H9 (cell line): Measurements from ENCODE around the gene SKIC2. TPM values are rescaled to one million over a fixed set of nuclear protein-coding genes. Genes with fewer than 3 reads are reported as not detected.
"Not testable (repeated sequence)": the region's sequence is repeated elsewhere in the genome, so short reads cannot be mapped to it uniquely, and the experiment has no call there.

Experiments
- DNase-seq: peaks from one replicate; pipeline ENCODE4 v3.0.0-alpha.2; 2017
- H2AFZ ChIP-seq: one replicate; pipeline ENCODE4 v1.6.1; 2013; ENCODE audit warnings: mild to moderate bottlenecking, low read length, control low read depth, moderate library complexity
- H2AK5ac ChIP-seq: 2 replicates; pipeline ENCODE4 v1.6.1; 2013; ENCODE audit warnings: low read length, control low read depth, mixed read lengths; ENCODE audit not compliant: insufficient read length
- H2BK120ac ChIP-seq: one replicate; pipeline ENCODE4 v1.6.1; 2013; ENCODE audit warnings: low read depth, mild to moderate bottlenecking, low read length, control low read depth, inconsistent platforms; ENCODE audit not compliant: poor library complexity, severe bottlenecking
- H2BK12ac ChIP-seq: 2 replicates; pipeline ENCODE4 v1.6.1; 2013; ENCODE audit warnings: low read length, control low read depth, mixed read lengths, low read depth; ENCODE audit not compliant: insufficient read length
- H2BK15ac ChIP-seq: 2 replicates; pipeline ENCODE4 v1.6.1; 2013; ENCODE audit warnings: low read depth, low read length, control low read depth
- H2BK20ac ChIP-seq: one replicate; pipeline ENCODE4 v1.6.1; 2013; ENCODE audit warnings: low read depth, mild to moderate bottlenecking, low read length, control low read depth, inconsistent platforms; ENCODE audit not compliant: poor library complexity, severe bottlenecking
- H2BK5ac ChIP-seq: 2 replicates; pipeline ENCODE4 v1.6.1; 2013; ENCODE audit warnings: low read length, control low read depth, mixed read lengths; ENCODE audit not compliant: insufficient read length
- H3K14ac ChIP-seq: 2 replicates; pipeline ENCODE4 v1.6.1; 2013; ENCODE audit warnings: low read length, control low read depth; ENCODE audit not compliant: insufficient read depth
- H3K18ac ChIP-seq: 2 replicates; pipeline ENCODE4 v1.6.1; 2013; ENCODE audit warnings: low read depth, mild to moderate bottlenecking, mixed read lengths, low read length, control low read depth; ENCODE audit not compliant: insufficient read length
- H3K23ac ChIP-seq: 2 replicates; pipeline ENCODE4 v1.6.1; 2013; ENCODE audit warnings: low read length, control low read depth, mixed read lengths, low read depth; ENCODE audit not compliant: insufficient read length
- H3K23me2 ChIP-seq: 2 replicates; pipeline ENCODE4 v1.6.1; 2013; ENCODE audit warnings: low read depth, mild to moderate bottlenecking, mixed read lengths, low read length, control low read depth; ENCODE audit not compliant: insufficient read length, poor library complexity, severe bottlenecking
- H3K27ac ChIP-seq: 2 replicates; pipeline ENCODE4 v1.5.1; 2013; ENCODE audit warnings: low read length, control low read depth, mixed read lengths, low read depth; ENCODE audit not compliant: insufficient read length
- H3K27me3 ChIP-seq: 2 replicates; pipeline ENCODE4 v1.6.1; 2013; ENCODE audit warnings: low read length, control low read depth, inconsistent platforms; ENCODE audit not compliant: insufficient read depth
- H3K4ac ChIP-seq: 2 replicates; pipeline ENCODE4 v1.6.1; 2013; ENCODE audit warnings: low read depth, mild to moderate bottlenecking, control low read depth, inconsistent platforms, low read length, moderate library complexity
- H3K4me1 ChIP-seq: 2 replicates; pipeline ENCODE4 v1.6.1; 2013; ENCODE audit warnings: low read length, control low read depth, inconsistent platforms; ENCODE audit not compliant: insufficient read depth
- H3K4me2 ChIP-seq: 2 replicates; pipeline ENCODE4 v1.6.1; 2013; ENCODE audit warnings: low read length, control low read depth, mixed read lengths; ENCODE audit not compliant: insufficient read length, insufficient read depth
- H3K56ac ChIP-seq: 2 replicates; pipeline ENCODE4 v1.6.1; 2013; ENCODE audit warnings: low read depth, mild to moderate bottlenecking, mixed read lengths, low read length, control low read depth; ENCODE audit not compliant: insufficient read length
- H3K79me1 ChIP-seq: 2 replicates; pipeline ENCODE4 v1.6.1; 2013; ENCODE audit warnings: low read depth, mild to moderate bottlenecking, moderate library complexity, low read length, control low read depth, inconsistent platforms; ENCODE audit not compliant: insufficient read depth, poor library complexity, severe bottlenecking
- H3K79me2 ChIP-seq: 2 replicates; pipeline ENCODE4 v1.6.1; 2013; ENCODE audit warnings: low read length, control low read depth, inconsistent platforms; ENCODE audit not compliant: insufficient read depth
- H3K9ac ChIP-seq: 2 replicates; pipeline ENCODE4 v1.6.1; 2013; ENCODE audit warnings: low read length, control low read depth, mixed read lengths; ENCODE audit not compliant: insufficient read length; ENCODE audit errors: extremely low read depth
- H3K9me3 ChIP-seq: one replicate; pipeline ENCODE4 v1.6.1; 2013; ENCODE audit warnings: low read depth, low read length, inconsistent platforms; ENCODE audit not compliant: control insufficient read depth
- H3T11ph ChIP-seq: one replicate; pipeline ENCODE4 v1.6.1; 2013; ENCODE audit warnings: mild to moderate bottlenecking, low read length, control low read depth, inconsistent platforms
- H4K20me1 ChIP-seq: one replicate; pipeline ENCODE4 v1.6.1; 2013; ENCODE audit not compliant: control insufficient read depth, insufficient read length, insufficient read depth
- H4K5ac ChIP-seq: 2 replicates; pipeline ENCODE4 v1.6.1; 2013; ENCODE audit warnings: low read depth, mild to moderate bottlenecking, mixed read lengths, low read length, control low read depth; ENCODE audit not compliant: insufficient read length
- H4K8ac ChIP-seq: replicated peaks from 2 replicates; pipeline ENCODE4 v1.6.1; 2013; ENCODE audit warnings: low read length, control low read depth, mixed read lengths, low read depth; ENCODE audit not compliant: insufficient read length
- H4K91ac ChIP-seq: 2 replicates; pipeline ENCODE4 v1.6.1; 2013; ENCODE audit warnings: low read depth, mild to moderate bottlenecking, moderate library complexity, mixed read lengths, low read length, control low read depth; ENCODE audit not compliant: insufficient read length
- H3K27ac Mint-ChIP-seq, 3 experiments: 2 replicates in 2 of 3; 3 replicates in 1 of 3; pipeline ENCODE4 v1.8.0; 2020 to 2021; ENCODE audit warnings: mixed read lengths in 3 of 3, mild to moderate bottlenecking in 1 of 3, moderate library complexity in 1 of 3
- H3K27me3 Mint-ChIP-seq: 2 replicates; pipeline ENCODE4 v1.8.0; 2021; ENCODE audit warnings: low read depth, mild to moderate bottlenecking, moderate library complexity, mixed read lengths
- H3K36me3 Mint-ChIP-seq, 3 experiments: 2 replicates in 2 of 3; 3 replicates in 1 of 3; pipeline ENCODE4 v1.8.0; 2020 to 2021; ENCODE audit warnings: low read depth in 3 of 3, mixed read lengths in 3 of 3; ENCODE audit not compliant: insufficient read depth in 1 of 3
- H3K4me1 Mint-ChIP-seq, 2 experiments: 2 replicates each; pipeline ENCODE4 v1.8.0; 2020; ENCODE audit warnings: mixed read lengths in 2 of 2
- H3K4me3 Mint-ChIP-seq, 2 experiments: 2 replicates in 1 of 2; 3 replicates in 1 of 2; pipeline ENCODE4 v1.8.0; 2020 to 2021; ENCODE audit warnings: mild to moderate bottlenecking in 2 of 2, mixed read lengths in 2 of 2, moderate library complexity in 1 of 2
- H3K9me3 Mint-ChIP-seq, 2 experiments: 2 replicates in 1 of 2; 3 replicates in 1 of 2; pipeline ENCODE4 v1.8.0; 2020; ENCODE audit warnings: mild to moderate bottlenecking in 2 of 2, mixed read lengths in 2 of 2, moderate library complexity in 1 of 2
- WGBS: extraction: QIAGEN DNeasy Blood & Tissue Kit; methylation state at CpG from one replicate; pipeline ENCODE4 v1.1.7; 2013; ENCODE audit warnings: missing lambda C conversion rate, low lambda C conversion rate, mixed read lengths; ENCODE audit not compliant: insufficient read length; ENCODE audit errors: extremely low coverage; 5-methylcytosine and 5-hydroxymethylcytosine counted together
- total RNA-seq: library from RNA; stranded (reverse); gene quantifications from 2 replicates; pipeline ENCODE4 v1.2.1, GENCODE V29; 2021
- TF ChIP-seq, protein P1 (sequence below): fragments of 200-600 bp; sonication (generic); conservative IDR thresholded peaks from 3 replicates; pipeline ENCODE4 v1.8.0; 2021; ENCODE audit warnings: antibody characterized with exemption, mild to moderate bottlenecking

The SKIC2 gene
- total RNA-seq, 1 experiment from 2014 or later: 86.2 TPM

DNA sequence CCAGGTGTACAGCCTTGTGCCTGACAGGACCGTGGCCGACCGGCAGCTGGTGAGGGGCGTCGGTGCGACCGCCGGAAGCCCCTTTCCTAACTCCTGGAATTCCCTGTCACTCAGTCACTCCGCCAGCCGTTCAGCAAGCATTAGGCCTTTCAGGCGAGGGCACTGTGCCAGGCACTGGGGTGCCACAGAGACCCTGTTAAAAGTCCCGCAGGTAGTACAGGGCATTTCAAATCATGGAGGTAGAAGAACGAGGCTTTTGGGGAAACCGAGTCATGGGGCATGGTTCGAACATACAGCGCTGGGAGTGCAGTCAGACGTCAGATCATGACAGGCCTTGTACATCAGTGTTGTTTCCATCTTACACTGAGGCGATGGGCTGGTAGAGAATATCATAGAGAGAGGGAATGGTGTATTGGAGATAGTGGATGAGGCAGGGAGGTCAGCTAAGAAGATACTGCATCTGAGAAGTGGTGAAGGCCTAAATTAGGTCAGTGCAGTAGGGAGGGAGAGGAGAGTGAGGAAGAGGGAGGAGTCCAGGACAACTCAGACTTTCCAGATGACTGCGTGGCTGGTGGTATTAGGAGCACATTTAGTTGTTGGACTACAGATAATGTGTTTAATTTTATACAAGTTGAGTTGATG lies 13.9 kb downstream of the SKIC2 start:
- H4K8ac ChIP-seq: no peak overlapping the region
- TF ChIP-seq, protein P1, sequence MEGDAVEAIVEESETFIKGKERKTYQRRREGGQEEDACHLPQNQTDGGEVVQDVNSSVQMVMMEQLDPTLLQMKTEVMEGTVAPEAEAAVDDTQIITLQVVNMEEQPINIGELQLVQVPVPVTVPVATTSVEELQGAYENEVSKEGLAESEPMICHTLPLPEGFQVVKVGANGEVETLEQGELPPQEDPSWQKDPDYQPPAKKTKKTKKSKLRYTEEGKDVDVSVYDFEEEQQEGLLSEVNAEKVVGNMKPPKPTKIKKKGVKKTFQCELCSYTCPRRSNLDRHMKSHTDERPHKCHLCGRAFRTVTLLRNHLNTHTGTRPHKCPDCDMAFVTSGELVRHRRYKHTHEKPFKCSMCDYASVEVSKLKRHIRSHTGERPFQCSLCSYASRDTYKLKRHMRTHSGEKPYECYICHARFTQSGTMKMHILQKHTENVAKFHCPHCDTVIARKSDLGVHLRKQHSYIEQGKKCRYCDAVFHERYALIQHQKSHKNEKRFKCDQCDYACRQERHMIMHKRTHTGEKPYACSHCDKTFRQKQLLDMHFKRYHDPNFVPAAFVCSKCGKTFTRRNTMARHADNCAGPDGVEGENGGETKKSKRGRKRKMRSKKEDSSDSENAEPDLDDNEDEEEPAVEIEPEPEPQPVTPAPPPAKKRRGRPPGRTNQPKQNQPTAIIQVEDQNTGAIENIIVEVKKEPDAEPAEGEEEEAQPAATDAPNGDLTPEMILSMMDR: no peak
- no peak overlapping the region for H2BK5ac ChIP-seq
- Mint-ChIP-seq H3K4me3 (peak overlapping the region; percentile 91 to 97), H3K4me1 (peaks cover 8 to 11% of the 10 kb centered on the region in 2 experiments), H3K27me3 (no peaks in the 10 kb centered on the region; the same call in 1 of the 2 replicates), H3K27ac (peak overlapping the region; percentile 100; a peak in 6 of 7 replicates), H3K9me3 (peaks cover 6 to 13% of the 10 kb centered on the region in 2 experiments), H3K36me3 (peaks cover 25 to 54% (median 49%) of the 10 kb centered on the region in 3 experiments)
- H2BK15ac ChIP-seq: no peak overlapping the region
- no peaks in the 10 kb centered on the region; the same call in 1 of the 2 replicates for H3K79me2 ChIP-seq
- no peak overlapping the region for H3K56ac ChIP-seq
- H3K4ac ChIP-seq: no peak overlapping the region
- no peak overlapping the region for H2AFZ ChIP-seq
- H2AK5ac ChIP-seq: no peak overlapping the region
- no peak overlapping the region for H3K23ac ChIP-seq
- H3K79me1 ChIP-seq: no peaks in the 10 kb centered on the region
- no peak overlapping the region for H2BK20ac ChIP-seq
- DNase-seq: no peak
- H3K9me3 ChIP-seq: no peaks in the 10 kb centered on the region
- H3K27ac ChIP-seq: no peak overlapping the region
- peaks cover 3% of the 10 kb centered on the region; the same call in 1 of the 2 replicates for H3K4me1 ChIP-seq
- H2BK12ac ChIP-seq: no peak overlapping the region
- H3K9ac ChIP-seq: peak overlapping the region; percentile 20
- peak overlapping the region; percentile 94 for H3K4me2 ChIP-seq
- no peak overlapping the region for H4K5ac ChIP-seq
- no peaks in the 10 kb centered on the region for H4K20me1 ChIP-seq
- H3K14ac ChIP-seq: no peak overlapping the region
- H3K23me2 ChIP-seq: peaks cover 6% of the 10 kb centered on the region
- H3K18ac ChIP-seq: no peak overlapping the region
- H3T11ph ChIP-seq: no peak overlapping the region
- no peak overlapping the region for H2BK120ac ChIP-seq
- no peaks in the 10 kb centered on the region for H3K27me3 ChIP-seq
- no CpG with 5 or more reads among the region's 19 CpGs for WGBS
- no peak overlapping the region for H4K91ac ChIP-seq

DNA sequence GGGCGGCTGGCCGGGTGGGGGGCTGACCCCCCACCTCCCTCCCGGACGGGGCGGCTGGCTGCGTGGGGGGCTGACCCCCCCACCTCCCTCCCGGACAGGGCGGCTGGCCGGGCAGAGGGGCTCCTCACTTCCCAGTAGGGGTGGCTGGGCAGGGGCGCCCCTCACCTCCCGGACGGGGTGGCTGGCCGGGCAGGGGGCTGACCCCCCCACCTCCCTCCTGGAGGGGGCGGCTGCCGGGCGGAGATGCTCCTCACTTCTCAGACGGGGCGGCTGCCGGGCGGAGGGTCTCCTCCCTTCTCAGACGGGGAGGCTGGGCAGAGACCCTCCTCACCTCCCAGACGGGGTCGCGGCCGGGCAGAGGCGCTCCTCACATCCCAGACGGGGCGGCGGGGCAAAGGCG lies 17.1 kb downstream of the SKIC2 start:
- H3K9ac ChIP-seq, H3K79me1 ChIP-seq, H3K4me1 ChIP-seq, H3K9me3 ChIP-seq, H3K4me3 Mint-ChIP-seq, H3K4ac ChIP-seq, H2BK12ac ChIP-seq, H2BK120ac ChIP-seq, H2BK20ac ChIP-seq, H3K27me3 Mint-ChIP-seq, H3K56ac ChIP-seq, H3K27ac ChIP-seq, H3K18ac ChIP-seq, H2BK15ac ChIP-seq, H4K5ac ChIP-seq, H2AK5ac ChIP-seq, H3K4me2 ChIP-seq, H3K27me3 ChIP-seq, H3K14ac ChIP-seq, H3T11ph ChIP-seq, H2AFZ ChIP-seq, H3K23ac ChIP-seq, H4K91ac ChIP-seq, H4K20me1 ChIP-seq, H2BK5ac ChIP-seq, H4K8ac ChIP-seq, DNase-seq, H3K79me2 ChIP-seq, H3K23me2 ChIP-seq, H3K27ac Mint-ChIP-seq: not testable (repeated sequence)
- Mint-ChIP-seq H3K36me3 (peaks cover 13 to 36% (median 29%) of the 10 kb centered on the region in 3 experiments), H3K9me3 (peaks cover 6 to 13% of the 10 kb centered on the region in 2 experiments), H3K4me1 (peaks cover 8 to 11% of the 10 kb centered on the region in 2 experiments)
- WGBS: no CpG with 5 or more reads among the region's 30 CpGs
